VCaP (cell line): ENCODE data around the gene C10orf95.

Source experiments
- H3K27ac ChIP-seq: fragments of 450-650 bp; 2 replicates; pipeline ENCODE4 v1.5.1; 2017
- TF ChIP-seq, protein P1 (sequence below): fragments of 450-650 bp; conservative IDR thresholded peaks from 2 replicates; pipeline ENCODE4 v1.5.1; 2017; ENCODE audit warnings: mild to moderate bottlenecking, moderate library complexity

C10orf95 gene

DNA sequence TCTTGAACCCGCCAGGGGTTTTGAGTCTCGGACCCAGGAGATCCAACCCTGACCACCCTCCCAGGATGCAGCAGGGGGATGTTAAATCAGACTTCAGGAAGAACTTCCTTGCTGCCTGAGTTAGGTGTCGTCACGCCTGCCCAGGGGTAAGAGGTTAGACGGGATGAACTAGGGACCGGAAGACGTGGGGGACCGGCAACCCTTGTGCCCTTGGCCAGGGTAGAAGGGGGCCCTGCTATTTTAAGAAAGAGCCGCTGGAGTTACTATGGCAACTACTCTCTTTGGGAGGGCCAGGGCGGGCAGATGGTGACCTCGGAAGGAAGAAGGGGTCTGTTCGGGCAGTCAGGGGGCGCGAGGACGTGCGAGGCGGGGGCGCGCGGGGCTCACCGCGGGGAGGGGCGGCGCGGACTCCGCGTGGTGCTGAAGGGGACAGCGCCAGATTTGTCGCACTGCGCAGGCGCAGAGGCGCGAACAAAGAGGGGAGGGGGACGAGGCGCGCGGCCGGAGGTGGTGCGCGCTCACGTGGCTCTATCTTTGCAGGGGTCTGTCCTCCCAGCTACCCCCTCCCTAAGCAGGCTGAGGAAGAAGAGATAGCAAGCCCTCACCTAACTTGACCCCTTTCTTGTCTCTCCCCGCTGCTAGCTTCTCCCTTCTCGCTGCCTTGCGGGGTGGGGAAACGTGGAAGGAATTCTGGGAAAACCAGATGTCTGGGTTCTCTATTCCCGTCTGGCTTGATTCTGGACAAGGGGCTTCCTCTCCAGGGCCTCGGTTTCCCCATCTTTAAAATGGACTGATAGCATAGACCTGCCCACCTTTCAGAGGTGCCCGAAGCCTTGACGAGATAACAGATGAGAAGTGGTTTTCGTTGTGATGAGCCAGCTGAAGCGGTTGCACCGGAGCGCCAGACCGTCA is 31.8 kb downstream of the C10orf95 start:
- peak overlapping the region; percentile 95 for H3K27ac ChIP-seq
- TF ChIP-seq, protein P1, sequence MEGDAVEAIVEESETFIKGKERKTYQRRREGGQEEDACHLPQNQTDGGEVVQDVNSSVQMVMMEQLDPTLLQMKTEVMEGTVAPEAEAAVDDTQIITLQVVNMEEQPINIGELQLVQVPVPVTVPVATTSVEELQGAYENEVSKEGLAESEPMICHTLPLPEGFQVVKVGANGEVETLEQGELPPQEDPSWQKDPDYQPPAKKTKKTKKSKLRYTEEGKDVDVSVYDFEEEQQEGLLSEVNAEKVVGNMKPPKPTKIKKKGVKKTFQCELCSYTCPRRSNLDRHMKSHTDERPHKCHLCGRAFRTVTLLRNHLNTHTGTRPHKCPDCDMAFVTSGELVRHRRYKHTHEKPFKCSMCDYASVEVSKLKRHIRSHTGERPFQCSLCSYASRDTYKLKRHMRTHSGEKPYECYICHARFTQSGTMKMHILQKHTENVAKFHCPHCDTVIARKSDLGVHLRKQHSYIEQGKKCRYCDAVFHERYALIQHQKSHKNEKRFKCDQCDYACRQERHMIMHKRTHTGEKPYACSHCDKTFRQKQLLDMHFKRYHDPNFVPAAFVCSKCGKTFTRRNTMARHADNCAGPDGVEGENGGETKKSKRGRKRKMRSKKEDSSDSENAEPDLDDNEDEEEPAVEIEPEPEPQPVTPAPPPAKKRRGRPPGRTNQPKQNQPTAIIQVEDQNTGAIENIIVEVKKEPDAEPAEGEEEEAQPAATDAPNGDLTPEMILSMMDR = no peak

DNA sequence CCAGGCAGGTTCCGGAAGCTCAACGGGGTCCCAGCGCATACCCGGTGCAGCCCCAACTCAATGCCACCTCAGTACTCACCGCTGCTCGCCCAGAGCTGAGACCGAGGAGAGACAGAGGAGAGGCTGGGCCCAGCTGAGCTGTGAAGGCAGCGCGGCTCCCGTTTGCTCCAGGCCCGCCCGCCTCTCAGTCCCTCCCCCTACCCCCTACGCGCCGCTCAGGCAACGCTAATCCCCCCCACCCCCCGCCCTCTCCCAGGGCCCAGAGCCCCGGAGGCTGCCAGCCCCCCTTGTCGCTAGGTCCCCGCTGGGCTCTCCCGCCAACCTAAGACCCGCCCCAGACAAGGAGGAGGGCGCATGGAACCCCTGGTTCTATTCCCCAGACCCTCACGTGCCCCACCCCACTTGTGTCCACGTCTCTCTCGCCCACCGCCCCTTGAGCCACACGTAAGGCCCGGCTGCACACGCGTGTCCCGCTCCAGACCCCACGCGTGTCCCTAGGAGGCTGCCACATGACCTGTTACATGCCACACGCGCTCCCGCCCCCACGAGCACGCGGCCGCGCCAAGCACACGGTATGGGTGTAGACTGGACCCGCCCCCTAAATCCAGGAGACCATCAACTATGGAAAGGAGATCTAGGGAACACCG is 32.6 kb downstream of the C10orf95 start, which contains the start of gene PSD:
TSS of gene PSD (minus strand) at position 164 of the 647 bp plus-strand sequence. CDS start 1,747 bp downstream, outside the sequence.
- H3K27ac ChIP-seq = peak within 1 kb of the TSS; percentile 95
- TF ChIP-seq, protein P1 = no peak

DNA sequence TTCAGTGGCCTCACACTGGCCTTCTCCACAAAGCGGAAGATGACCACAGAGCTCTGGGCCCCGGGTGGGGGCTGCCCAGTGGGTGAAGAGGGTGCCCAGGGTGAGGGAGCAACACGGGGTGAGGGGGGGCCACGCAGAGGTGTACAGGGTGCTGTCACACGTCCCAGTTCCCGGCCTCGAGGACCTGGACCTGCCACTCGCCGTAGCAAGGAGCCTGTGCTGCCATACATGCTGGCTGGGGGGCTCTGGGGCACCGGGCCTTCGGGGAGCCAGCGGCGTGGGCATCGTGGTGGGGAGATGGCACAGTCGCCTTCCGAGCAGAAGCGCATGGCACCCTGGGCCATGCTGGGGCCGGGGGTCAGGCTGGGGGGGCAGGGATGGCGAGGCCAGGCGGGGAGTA is 34.6 kb downstream of the C10orf95 start:
- H3K27ac ChIP-seq = no peak overlapping the region
- TF ChIP-seq, protein P1 = no peak

DNA sequence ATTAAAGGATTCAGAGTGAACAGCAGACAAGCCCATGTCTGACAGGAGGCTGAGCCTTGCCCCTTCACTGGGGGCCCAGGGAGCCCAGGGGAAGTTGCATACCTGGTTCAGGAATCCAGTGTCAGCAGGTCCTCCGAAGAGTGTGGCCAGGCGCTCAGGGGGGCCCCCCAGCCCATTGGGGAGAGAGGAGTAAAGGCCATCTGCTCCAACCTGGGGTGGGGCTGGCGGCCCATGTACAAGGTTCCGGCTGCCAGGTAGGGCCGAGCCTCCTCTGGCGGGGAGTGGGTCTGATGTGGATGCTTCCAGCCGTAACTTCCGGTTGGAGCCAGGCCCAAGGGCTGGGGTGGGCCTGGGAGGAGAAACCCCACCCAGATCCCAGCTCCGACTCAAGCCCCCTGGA is 35.1 kb downstream of the C10orf95 start:
- no peak overlapping the region for H3K27ac ChIP-seq
- TF ChIP-seq, protein P1 = no peak

DNA sequence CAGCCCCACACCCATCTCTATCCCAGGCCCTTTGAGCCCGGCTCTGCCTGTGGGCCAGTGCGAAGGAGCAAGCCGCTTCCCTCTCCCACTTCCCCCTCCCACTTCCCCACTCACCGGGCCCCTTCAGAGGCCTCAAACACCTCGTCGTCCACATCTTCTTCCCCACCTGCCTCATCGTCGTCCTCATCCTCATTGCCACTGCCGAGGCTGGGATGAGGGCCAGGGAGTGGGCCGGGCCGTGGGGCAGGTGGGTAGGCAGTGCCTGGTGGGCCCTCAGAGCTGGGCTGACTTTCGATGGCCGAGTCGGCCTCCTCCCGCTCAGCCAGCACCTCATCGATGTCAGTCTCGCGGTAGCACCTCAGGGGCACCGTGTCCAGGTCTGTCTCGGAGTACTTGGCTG is 36.6 kb downstream of the C10orf95 start:
- TF ChIP-seq, protein P1 = no peak
- H3K27ac ChIP-seq = no peak overlapping the region

DNA sequence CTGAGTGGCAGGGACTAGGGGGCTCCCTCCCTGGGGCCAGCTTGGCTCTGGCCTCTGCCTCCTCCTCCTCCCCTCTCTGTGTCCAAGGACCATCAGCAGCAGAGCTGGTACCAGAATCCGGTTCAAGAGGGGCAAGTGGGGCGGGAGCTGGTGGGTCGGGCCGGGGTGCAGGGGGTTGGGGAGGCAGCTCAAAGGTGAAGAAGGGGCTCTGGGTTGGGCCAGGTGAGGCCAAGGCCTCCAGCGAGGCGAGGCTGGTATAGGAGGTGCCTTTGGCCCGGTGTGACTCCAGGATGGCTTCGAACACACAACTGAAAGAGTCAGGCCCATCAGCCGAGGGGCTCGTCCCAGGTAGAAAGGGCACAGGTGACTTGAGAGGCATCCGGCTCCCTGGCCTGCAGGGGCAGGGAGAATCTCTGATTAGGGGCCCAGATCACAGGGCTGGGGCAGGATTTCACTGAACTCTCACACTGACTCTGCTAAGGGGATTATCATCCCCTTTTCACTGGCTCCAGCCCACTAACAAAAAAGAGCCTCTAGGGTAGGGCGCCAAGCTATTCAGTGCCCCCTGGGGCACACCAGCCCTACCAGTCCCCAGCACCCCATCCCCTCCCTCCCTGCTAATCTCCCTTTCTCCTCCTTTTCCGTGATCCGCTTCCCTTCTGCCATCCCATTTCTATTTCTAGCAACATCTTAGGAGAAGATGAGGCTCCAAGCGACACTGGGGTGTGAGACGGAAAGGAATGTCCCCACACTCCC is 37.4 kb downstream of the C10orf95 start:
- TF ChIP-seq, protein P1 = no peak

More for the DNA sequence above, 37.4 kb downstream of the C10orf95 start:
- no peak overlapping the region for H3K27ac ChIP-seq
